Measurements from ENCODE around the gene RNF5.
A peak's percentile ranks its signal among the peaks of the same experiment; 100 is the strongest.

RNF5 gene

DNA sequence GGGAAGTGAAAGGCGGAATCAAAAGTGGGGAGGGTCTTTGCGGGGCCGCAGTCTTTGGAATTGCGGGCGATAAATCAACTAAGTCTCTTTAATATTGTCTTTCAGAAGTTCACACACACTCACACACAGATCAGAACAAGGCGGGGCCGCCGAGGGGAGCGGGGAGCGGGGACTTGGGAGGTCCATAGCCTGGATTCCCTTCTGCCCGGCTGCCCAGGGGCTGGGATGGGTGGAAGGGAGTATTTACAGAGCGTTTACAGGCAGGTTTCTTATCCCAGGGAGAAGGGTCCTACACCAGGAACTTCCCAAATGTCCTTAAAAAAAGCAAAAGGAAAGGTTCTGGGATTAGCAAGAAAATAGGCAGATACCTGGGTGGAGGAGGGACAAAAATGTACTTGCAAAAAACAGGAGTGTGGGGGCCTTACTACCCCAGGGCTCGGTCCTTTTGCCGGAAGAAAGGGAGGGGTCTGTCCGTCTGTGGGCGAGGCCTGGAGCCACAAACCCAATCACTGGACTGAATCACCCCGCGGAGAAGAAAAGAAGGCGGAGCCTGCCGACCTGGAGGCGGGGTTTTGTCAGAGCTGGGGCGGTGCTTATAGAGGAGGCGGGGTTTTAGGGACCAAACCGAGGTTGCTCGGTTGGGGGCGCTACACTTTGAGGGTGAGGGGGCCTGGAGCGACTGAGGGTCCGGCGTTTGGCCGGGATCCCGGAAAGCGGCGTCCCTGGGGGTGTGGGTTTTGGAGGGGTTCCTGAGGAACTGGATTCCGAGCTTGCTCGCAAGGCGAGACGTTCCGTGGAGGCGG lies 29.7 kb upstream of the RNF5 start:
- DNase-seq (peak; percentile 75), ATAC-seq (peak; percentile 51)
- no peaks in the 10 kb centered on the region for H3K9me3 Mint-ChIP-seq
- H3K36me3 Mint-ChIP-seq (ENCODE audit: low read depth) = no peaks in the 10 kb centered on the region
- peak overlapping the region; percentile 33 for H3K27ac Mint-ChIP-seq
- peaks cover 42% of the 10 kb centered on the region for H3K4me1 Mint-ChIP-seq
- peaks cover 34% of the 10 kb centered on the region for H3K27me3 Mint-ChIP-seq
- peak overlapping the region; percentile 69 for H3K4me3 Mint-ChIP-seq

DNA sequence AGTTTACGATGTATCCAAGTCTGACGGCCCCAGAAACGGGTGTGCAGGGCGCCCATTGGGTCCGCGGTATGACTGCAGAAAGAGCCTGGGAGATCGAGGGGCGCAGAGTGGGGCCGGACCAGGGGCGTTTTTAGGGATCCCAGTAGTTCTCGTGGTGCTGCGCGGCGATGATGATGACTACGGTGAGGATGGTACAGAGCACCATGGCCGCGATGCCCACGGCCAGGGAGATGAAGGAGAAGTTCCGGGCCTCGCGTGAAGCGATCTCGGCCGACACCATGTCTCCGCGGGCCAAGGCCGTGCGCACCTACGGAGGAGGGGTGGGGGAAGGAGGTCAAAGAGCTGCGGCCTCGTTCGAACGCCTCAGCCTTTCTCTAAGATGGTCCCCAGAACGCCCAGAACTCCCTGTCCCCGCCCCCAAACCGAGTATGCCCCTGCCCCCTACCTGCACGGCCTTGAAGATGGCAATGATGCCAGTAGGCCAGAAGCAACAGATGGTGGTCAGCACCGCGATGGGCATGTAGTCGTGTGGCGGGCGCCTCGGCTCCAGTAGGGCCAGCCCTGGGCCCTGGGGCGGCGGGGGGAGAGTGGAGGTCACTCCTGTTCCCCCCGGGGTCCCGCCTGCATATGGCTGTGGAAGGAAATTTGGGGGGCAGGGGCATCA lies 29.0 kb upstream of the RNF5 start:
- peaks cover 34% of the 10 kb centered on the region for H3K27me3 Mint-ChIP-seq
- no peak for DNase-seq
- ATAC-seq = no peak
- H3K4me3 Mint-ChIP-seq = peak overlapping the region; percentile 69
- peaks cover 45% of the 10 kb centered on the region for H3K4me1 Mint-ChIP-seq
- H3K36me3 Mint-ChIP-seq (ENCODE audit: low read depth) = no peaks in the 10 kb centered on the region
- peak overlapping the region; percentile 33 for H3K27ac Mint-ChIP-seq
- no peaks in the 10 kb centered on the region for H3K9me3 Mint-ChIP-seq

DNA sequence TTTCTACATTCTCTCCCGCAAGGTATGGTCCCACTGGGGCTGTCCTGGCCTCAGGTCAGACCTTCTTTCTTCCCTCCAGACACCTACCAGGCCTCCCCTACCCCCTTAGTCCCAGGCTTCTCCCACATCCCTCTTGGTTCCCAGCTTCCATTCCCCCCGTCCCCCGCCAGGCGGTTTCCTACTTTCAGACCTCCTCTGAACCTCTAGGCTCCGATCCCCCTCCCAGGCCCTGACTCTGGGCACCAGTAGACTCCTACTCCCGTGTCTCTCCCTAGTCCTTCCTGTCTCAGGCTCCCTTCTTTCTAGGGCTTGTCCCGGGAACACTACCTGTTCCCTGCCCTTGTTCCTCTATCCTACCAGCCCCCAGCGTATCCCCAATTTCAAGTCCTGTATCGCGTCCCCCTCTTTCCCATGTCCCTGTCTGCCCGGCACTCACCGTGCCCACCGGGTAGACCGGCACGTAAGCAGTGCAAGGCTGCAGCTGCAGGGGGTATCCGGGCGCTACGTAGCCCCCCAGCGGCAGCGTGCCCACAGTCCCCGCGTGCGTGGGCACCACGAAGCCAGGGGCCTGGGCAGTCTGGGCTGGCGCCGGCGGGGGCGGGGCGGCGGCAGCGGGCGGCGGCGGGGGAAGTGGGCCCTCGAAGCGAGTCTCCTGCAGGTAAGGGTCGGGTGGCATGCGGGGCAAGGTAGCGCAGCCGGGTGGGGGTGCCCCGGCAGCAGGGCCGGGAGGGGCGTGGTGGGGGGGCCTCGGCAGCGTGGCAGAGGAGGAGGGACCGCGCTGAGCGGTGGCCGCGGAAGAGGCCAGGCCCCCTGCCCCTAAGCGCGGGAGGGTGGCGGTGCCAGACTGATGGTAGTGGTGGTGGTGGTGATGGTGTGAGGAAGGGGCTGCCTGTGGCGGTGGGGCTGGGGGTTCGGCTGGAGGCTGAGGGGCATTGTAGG lies 28.0 kb upstream of the RNF5 start:
- Mint-ChIP-seq H3K9me3 (no peaks in the 10 kb centered on the region), H3K4me3 (peak overlapping the region; percentile 44), H3K27ac (no peak overlapping the region), H3K36me3 (ENCODE audit: low read depth) (no peaks in the 10 kb centered on the region), H3K27me3 (peaks cover 34% of the 10 kb centered on the region), H3K4me1 (peaks cover 52% of the 10 kb centered on the region)
- no peak for ATAC-seq
- DNase-seq = no peak

DNA sequence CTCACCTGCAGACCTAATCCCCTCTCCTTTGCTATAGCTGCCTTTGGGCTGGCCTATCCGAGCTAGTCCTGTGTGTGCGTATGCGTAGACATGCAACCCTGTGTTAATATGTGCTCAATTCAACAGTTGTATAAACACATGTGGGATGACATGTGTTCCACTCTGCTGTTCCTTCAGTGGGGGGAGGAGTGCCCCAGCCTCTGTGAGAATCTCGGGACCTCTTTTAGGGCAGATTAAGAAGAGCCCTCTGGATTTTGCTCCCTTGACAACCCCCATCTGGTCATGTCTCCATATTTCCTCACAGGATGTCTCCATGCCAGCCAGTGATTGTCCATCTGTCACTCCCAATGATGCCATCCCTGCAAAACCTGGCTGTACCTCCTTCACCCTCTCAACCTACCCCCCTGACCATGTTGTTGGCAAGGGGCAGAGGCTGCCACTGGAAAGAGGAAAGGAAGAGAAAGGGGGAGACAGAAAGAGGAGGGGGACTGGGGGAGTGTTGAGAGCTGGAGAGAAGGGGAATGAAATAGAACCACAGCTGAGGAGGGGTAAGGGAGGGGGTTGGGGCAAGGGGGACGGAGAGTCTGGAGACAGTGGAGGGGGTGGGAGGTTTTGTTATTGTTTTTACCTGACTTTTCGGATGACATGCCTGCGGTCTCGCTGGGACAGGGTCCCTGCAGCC lies 26.9 kb upstream of the RNF5 start:
- peaks cover 31% of the 10 kb centered on the region for H3K27me3 Mint-ChIP-seq
- peaks cover 61% of the 10 kb centered on the region for H3K4me1 Mint-ChIP-seq
- no peak for ATAC-seq

DNA sequence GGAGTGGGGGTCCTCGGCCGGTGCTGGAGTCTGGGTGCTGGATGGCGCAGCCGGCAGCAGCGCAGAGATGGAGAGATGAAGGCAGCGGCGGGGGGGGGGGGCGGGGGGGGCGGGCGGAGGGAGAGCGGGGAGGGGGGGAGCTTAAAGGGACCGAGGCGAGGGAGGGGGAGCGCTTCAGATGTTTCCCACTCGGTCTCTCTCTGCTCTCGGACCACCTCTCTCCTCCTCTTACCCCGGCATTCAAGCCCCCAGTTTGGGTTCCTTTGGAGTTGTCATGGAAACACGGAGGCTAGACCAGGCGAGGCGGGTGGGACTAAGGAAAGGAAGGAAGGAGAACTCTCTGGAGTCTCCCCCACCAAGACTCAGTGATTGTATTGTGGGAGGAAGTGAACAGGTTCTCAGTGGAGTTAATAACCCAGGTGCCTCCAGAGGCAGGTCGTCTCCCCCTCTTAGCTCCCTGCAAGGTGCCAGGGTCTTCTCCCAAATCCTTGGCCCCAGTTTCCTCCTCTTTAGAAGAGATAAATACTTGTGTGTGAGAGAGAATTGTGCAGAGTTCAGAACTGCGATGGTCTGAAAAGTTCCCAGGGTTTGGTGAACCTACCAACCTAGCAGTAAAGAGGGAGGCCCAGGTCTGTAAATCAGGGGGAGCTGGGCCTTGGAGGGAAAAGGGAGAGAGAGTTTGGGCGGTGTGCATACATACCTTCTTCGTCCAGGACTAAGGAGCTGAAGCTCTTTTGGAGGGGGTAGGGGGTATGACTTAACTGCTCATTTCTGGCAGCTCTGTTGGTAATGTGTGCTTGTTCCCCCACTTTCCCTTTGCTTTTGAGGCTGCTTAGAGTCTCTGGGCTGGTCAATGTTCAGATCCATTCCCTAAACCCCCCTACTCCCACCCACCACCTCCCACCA lies 26.1 kb upstream of the RNF5 start, which contains the start of gene PRRT1:
Gene PRRT1 (minus strand): TSS at position 77 of the 906 bp plus-strand sequence. CDS start 112 bp downstream, outside the sequence.
- ATAC-seq = no peak
- Mint-ChIP-seq H3K27me3 (peaks cover 26% of the 10 kb centered on the region), H3K27ac (peak within 1 kb of the TSS; percentile 89), H3K4me1 (peaks cover 59% of the 10 kb centered on the region), H3K9me3 (no peaks in the 10 kb centered on the region), H3K36me3 (ENCODE audit: low read depth) (peaks cover 3% of the 10 kb centered on the region), H3K4me3 (peak within 1 kb of the TSS; percentile 93)
- DNase-seq = no peak

More for the DNA sequence above, 26.9 kb upstream of the RNF5 start:
- H3K4me3 Mint-ChIP-seq = peak overlapping the region; percentile 44
- H3K36me3 Mint-ChIP-seq (ENCODE audit: low read depth) = peaks cover 3% of the 10 kb centered on the region
- no peak for DNase-seq
- H3K27ac Mint-ChIP-seq = no peak overlapping the region
- H3K9me3 Mint-ChIP-seq = no peaks in the 10 kb centered on the region

DNA sequence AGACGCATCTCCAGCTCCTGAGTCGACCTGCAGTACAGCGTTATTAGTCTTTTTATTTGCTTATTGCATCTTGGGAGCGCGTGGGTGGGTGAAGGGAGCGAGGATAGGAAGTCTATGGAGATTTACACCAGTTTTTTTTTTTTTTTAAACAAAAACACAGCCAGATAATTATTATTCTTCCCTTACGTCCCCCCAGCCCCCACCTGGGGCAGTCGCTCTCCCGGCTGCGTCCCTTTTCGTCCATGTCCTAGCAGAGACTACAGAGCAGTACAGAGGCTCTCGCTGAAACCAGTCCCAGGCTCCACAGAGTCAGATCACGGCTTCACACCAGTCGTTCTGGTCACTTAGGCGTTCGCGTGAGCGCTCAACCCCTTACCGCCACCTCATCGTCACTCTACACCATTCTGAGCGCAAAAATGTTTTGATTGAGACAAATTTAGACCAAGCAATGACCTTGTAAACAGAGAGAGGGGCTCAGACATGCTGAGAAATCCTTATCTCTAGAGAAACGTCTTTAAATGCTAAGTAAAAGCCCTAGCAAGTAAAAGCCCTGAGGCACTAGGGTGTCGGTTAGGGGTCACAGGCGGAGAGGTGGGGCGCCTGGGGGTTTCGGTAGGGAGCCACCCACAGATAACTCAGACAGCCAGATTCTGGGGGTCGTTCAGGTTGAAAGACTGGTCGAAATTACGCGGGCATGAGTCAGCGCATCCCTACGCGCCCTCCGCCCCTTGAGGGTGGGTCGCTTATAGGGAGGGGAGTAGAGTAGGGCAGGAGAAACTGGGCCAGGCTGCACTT lies 25.2 kb upstream of the RNF5 start:
- Mint-ChIP-seq H3K4me1 (peaks cover 57% of the 10 kb centered on the region), H3K36me3 (ENCODE audit: low read depth) (peaks cover 11% of the 10 kb centered on the region), H3K9me3 (no peaks in the 10 kb centered on the region), H3K27ac (peak overlapping the region; percentile 89), H3K27me3 (peaks cover 23% of the 10 kb centered on the region), H3K4me3 (peak overlapping the region; percentile 93)
- ATAC-seq (peak; percentile 2), DNase-seq (peak; percentile 22)

DNA sequence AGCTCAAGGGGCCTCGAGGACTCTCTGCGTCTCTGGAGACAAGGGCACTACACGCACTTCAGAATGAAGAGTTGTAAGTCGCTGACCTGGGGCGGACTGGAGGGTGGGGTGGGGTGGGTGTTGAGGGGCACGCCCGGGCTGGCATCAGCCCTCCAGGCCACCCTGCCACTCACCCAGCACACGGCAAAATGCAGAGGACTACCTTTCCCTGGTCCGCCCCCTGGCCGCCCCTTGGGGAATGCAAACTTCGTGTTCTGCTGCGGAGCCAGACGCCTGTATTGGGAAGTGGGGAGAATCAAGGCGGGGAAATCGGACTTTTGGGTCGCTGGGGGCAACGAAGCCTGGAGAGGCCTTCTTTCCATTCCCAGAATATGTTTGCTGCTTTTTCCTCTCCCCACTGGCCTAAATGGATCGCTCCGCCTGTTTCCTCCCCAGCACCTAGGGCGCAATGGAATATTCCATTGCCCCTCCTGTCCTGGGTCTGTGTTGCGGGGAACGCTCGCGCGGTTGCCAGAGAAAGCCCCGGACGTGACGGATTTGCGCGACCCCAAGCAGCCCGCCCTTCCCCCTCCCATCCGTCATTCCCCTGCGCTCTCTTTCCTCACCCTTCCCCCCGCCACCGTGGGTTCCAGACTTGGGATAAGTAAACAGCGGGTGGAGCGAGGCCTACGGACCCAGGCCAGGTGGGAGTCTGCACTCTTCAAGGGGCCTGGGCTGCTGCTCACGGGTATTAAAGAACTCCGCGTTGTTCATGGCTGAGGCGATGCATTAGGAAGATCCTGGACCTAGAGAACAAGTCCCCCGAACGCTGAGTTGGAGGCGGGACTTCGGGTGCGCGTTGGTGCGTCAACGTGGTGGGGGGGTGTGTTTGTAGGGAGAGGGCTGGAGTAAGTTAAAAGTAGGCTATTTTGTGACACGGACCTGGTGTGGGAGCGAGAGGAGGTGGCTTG lies 24.4 kb upstream of the RNF5 start, which contains the start of gene PPT2:
Gene PPT2 (plus strand): TSS at position 578 of the 950 bp plus-strand sequence. CDS start 454 bp downstream, outside the sequence.
- DNase-seq (peak; percentile 91), ATAC-seq (peak; percentile 71)
- peak within 1 kb of the TSS; percentile 93 for H3K4me3 Mint-ChIP-seq
- peaks cover 14% of the 10 kb centered on the region for H3K36me3 Mint-ChIP-seq (ENCODE audit: low read depth)
- H3K9me3 Mint-ChIP-seq = no peaks in the 10 kb centered on the region
- peaks cover 49% of the 10 kb centered on the region for H3K4me1 Mint-ChIP-seq
- H3K27ac Mint-ChIP-seq = peak within 1 kb of the TSS; percentile 89
- peaks cover 15% of the 10 kb centered on the region for H3K27me3 Mint-ChIP-seq

DNA sequence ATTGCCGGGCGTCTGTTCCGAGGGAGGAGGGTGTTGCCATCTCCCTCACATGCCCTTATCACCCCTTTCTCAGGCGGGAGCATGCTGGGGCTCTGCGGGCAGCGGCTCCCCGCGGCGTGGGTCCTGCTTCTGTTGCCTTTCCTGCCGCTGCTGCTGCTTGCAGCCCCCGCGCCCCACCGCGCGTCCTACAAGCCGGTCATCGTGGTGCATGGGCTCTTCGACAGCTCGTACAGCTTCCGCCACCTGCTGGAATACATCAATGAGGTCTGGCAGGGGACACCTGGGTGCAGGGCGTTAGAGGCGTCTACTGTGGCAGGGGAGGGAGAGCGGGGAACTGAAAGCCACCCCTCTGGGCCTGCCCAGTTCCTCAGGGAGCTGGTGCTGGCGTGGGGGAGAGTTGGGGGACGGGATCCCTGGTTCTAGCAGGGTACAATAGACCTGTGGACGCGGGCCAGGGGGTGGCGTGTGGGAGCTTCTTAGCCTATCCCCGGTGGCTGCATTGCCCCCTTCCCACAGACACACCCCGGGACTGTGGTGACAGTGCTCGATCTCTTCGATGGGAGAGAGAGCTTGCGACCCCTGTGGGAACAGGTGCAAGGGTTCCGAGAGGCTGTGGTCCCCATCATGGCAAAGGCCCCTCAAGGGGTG lies 23.6 kb upstream of the RNF5 start:
- H3K4me1 Mint-ChIP-seq = peaks cover 45% of the 10 kb centered on the region
- H3K27ac Mint-ChIP-seq = peak overlapping the region; percentile 89

DNA sequence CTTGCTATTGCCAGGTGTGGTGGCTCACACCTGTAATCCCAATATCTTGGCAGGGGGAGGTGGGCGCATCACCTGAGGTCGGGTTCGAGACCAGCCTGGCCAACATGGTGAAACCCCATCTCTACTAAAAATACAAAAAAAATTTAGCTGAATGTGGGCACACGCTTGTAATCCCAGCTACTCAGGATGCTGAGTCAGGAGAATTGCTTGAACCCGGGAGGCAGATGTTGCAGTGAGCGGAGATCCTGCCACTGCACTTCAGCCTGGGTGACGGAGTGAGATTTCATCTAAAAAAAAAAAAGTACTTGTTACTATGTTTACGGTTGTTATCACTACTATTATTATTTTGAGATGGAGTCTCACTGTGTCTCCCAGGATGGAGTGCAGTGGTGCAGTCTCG lies 21.3 kb upstream of the RNF5 start:
- Mint-ChIP-seq H3K4me3 (no peak overlapping the region), H3K27ac (no peak overlapping the region), H3K4me1 (peaks cover 34% of the 10 kb centered on the region), H3K27me3 (no peaks in the 10 kb centered on the region), H3K36me3 (ENCODE audit: low read depth) (peaks cover 16% of the 10 kb centered on the region), H3K9me3 (no peaks in the 10 kb centered on the region)
- ATAC-seq = no peak
- no peak for DNase-seq

More for the DNA sequence above, 23.6 kb upstream of the RNF5 start:
- DNase-seq (peak; percentile 61), ATAC-seq (peak; percentile 67)
- Mint-ChIP-seq H3K27me3 (peaks cover 12% of the 10 kb centered on the region), H3K4me3 (peak overlapping the region; percentile 93), H3K9me3 (no peaks in the 10 kb centered on the region), H3K36me3 (ENCODE audit: low read depth) (peaks cover 16% of the 10 kb centered on the region)

DNA sequence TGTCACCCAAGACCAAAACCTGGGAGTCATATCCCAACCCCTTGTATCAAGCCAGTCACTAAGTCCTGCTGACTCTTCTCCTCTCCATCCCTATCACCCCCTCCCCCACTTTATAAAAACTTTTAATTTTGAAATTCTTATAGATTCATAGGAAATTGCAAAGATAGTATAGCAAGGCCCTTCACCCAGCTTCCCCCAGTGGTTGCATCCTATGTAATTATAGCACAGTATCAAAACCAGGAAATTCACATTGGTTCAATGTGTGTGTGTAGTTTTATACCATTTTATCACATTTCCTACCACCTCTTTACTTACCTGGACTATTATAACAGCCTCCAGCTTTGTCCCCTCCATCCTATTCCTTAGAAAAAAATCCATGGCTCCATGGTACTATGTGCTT lies 20.2 kb upstream of the RNF5 start:
- peaks cover 23% of the 10 kb centered on the region for H3K4me1 Mint-ChIP-seq

DNA sequence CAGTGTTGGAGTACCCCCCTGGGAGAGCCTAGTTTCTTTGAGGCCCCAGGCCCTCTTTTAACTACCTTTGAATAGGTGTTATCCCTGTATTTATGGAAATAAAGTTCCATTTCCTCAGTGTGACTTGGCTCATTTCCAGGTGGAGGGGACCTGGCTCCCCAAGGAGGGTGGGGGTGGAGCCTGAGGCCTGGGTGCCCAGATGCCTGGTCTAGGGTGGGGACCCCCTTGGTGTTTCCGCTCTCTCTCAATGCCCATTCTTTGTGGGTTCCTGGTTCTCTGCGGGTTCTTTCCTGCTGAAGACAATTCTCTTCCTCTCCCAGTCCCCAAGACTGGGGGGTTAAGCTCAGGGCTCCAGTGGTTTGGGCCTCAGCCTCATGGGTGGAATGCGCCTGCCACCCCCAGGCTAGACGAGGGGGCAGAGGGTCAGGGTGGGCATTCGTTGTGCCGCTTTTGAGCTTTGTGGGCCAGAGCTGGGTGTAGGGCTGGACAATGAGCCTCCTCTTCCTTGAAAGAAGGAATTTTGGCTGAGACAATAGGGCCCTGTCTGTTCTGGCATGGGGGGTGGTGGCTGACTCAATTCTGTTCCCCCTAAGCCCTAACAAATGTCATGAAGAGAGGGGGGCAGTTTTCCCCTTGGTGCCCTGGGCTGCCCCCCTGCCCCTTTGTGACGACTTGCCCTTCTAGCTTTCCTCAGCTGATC lies 14.5 kb upstream of the RNF5 start:
- Mint-ChIP-seq H3K9me3 (no peaks in the 10 kb centered on the region), H3K4me3 (no peak overlapping the region), H3K27ac (no peak overlapping the region), H3K27me3 (no peaks in the 10 kb centered on the region), H3K36me3 (ENCODE audit: low read depth) (peaks cover 17% of the 10 kb centered on the region), H3K4me1 (no peaks in the 10 kb centered on the region)
- ATAC-seq = no peak
- DNase-seq = no peak

More for the DNA sequence above, 20.2 kb upstream of the RNF5 start:
- ATAC-seq (no peak), DNase-seq (no peak)
- Mint-ChIP-seq H3K9me3 (no peaks in the 10 kb centered on the region), H3K4me3 (no peak overlapping the region), H3K27me3 (no peaks in the 10 kb centered on the region), H3K36me3 (ENCODE audit: low read depth) (peaks cover 20% of the 10 kb centered on the region), H3K27ac (no peak overlapping the region)
